HG02973 (cell line): ENCODE results near the gene SURF1.
A peak's percentile ranks its signal among the peaks of the same experiment; 100 is the strongest.
"Not testable (repeated sequence)": the region's sequence is repeated elsewhere in the genome, so short reads cannot be mapped to it uniquely, and the experiment has no call there.

ENCODE experiments used
- ATAC-seq: cut with Tn5 transposase; IDR thresholded peaks from one replicate; pipeline ENCODE4 v1.9.1; 2021; ENCODE audit warnings: moderate library complexity; ENCODE audit not compliant: unreplicated experiment

SURF1 gene

GRCh38 chr9:133384736-133385321 is 28.5 kb upstream of the SURF1 start:
- no peak for ATAC-seq

GRCh38 chr9:133383438-133383837 is 27.2 kb upstream of the SURF1 start:
- ATAC-seq = no peak

- no peak for ATAC-seq
These were observed 26.3 kb upstream of the SURF1 start for GRCh38 chr9:133382507-133383141.

GRCh38 chr9:133380734-133381133 is 24.4 kb upstream of the SURF1 start:
- no peak for ATAC-seq

GRCh38 chr9:133379153-133380086 is 23.1 kb upstream of the SURF1 start:
- no peak for ATAC-seq

GRCh38 chr9:133378408-133378962 is 22.2 kb upstream of the SURF1 start:
- ATAC-seq = no peak

GRCh38 chr9:133377721-133378216 is 21.5 kb upstream of the SURF1 start:
- ATAC-seq = no peak

- not testable (repeated sequence) for ATAC-seq
These were observed 21.0 kb upstream of the SURF1 start for GRCh38 chr9:133377280-133377679.

- peak; percentile 84 for ATAC-seq
These were observed 19.7 kb upstream of the SURF1 start, which contains the start of the genes STKLD1 and SURF4 for GRCh38 chr9:133375724-133376654. TSS of gene STKLD1 (plus strand) at chr9:133376366. CDS start at chr9:133376474, 108 bp downstream. TSS of gene SURF4 (minus strand) at chr9:133376060. CDS start at chr9:133375969, 91 bp downstream.

GRCh38 chr9:133375116-133375723 is 18.9 kb upstream of the SURF1 start:
- peak; percentile 4 for ATAC-seq

- no peak for ATAC-seq
These were observed 18.4 kb upstream of the SURF1 start for GRCh38 chr9:133374612-133375115.

GRCh38 chr9:133372144-133372543 is 15.9 kb upstream of the SURF1 start:
- no peak for ATAC-seq

GRCh38 chr9:133371261-133371711 is 15.0 kb upstream of the SURF1 start:
- no peak for ATAC-seq

- ATAC-seq = no peak
These were observed 14.4 kb upstream of the SURF1 start for GRCh38 chr9:133370685-133371084.

- no peak for ATAC-seq
These were observed 13.6 kb upstream of the SURF1 start for GRCh38 chr9:133369933-133370332.

- ATAC-seq = no peak
These were observed 13.1 kb upstream of the SURF1 start for GRCh38 chr9:133369422-133369821.

- ATAC-seq = no peak
These were observed 12.1 kb upstream of the SURF1 start for GRCh38 chr9:133368249-133368881.

- ATAC-seq = no peak
These were observed 11.5 kb upstream of the SURF1 start for GRCh38 chr9:133367778-133368177.

GRCh38 chr9:133367221-133367620 is 10.9 kb upstream of the SURF1 start:
- ATAC-seq = no peak
